T-helper 2 cell (primary cell): Measurements from ENCODE around the gene CADM1.

Source experiments
- DNase-seq, 5 experiments: peaks; one replicate each; pipeline versions ENCODE4 v3.0.0 to v3.0.0-alpha.2; 2012 to 2022
- total RNA-seq, 2 donors: gene quantifications; one replicate each; lab custom pipeline; 2026; lab: John Stamatoyannopoulos, UW

CADM1 gene
- total RNA-seq: 5.6 to 17.5 reads per million in 2 donors

DNA sequence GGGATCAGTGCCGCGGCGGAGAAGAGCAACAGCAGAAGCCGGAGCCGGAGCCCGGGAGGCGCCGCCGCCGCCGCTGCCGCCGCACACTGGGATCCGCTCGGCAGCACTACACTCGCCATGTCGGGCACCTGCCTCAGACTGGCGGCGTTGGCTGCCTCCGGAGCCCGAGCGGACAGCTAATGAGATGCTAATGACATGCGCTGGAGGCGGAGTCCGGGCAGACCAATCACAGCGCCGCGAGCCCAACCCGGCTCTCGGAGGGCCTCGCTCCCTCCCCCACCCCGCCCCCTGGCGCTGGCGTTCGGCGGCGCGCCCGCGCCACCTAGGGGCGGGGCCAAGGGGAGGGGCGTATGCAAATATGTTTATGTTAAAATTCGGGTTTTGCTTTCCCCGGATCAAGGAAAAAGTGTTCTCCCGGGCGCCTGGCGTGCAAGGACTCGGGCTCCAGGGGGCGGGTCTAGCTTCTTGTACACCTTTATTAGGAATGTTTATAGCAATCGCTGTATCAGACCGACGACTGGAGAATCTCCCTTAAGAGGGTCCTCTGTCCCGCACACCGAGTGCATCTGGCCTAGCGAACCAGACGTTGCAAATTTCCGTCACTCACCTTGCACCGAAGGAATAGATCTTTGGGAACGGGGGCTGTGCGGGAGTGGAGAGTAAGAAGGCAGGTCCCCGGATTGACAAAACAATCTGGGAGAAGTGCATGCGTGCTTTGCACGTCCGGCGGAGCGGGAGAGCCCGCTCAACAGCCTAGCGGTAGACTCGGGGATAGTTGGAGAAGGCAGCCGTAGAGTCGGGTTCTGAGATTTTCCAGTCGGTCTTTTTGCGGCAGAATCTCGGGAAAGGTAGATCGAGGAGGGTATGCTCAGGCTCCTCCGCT is at the start of gene CADM1:
Gene CADM1, minus strand, starts transcription at position 140 of the 883 bp plus-strand sequence.
- DNase-seq: peak; percentile 71 to 97 (median 82)

GRCh38 chr11:115552773-115553438 is 48.7 kb upstream of the CADM1 start:
- DNase-seq: no peak

DNA sequence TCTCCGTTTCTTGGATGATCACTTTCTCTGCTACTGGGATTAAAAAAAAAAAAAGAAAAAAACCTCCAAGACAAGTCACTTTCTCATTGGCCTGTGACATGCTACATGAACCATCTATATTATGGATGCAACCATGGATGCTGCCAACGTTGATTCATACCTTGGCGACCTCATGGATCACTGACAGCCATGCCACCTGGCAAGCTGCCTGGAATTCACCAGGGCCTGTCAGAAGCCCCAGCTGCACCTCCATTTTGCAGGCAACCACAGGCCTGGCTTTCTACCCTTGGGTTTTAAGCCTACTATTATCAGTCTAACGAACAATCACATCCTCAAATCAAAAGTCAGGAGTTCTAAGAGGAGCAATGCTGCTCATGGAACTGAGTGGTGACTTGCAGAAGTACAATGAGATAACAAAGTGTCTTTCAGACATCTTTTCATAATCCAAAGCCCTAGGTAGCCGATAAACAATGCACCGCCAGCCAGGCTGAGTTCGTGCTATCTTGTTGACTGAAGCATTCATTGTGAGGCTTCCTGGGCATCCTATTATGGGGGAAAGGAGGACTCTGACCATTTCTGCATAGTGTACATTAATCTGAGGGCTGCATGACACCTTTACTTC is 48.0 kb upstream of the CADM1 start:
- DNase-seq: no peak

GRCh38 chr11:115550291-115551059 is 46.3 kb upstream of the CADM1 start:
- DNase-seq: no peak

DNA sequence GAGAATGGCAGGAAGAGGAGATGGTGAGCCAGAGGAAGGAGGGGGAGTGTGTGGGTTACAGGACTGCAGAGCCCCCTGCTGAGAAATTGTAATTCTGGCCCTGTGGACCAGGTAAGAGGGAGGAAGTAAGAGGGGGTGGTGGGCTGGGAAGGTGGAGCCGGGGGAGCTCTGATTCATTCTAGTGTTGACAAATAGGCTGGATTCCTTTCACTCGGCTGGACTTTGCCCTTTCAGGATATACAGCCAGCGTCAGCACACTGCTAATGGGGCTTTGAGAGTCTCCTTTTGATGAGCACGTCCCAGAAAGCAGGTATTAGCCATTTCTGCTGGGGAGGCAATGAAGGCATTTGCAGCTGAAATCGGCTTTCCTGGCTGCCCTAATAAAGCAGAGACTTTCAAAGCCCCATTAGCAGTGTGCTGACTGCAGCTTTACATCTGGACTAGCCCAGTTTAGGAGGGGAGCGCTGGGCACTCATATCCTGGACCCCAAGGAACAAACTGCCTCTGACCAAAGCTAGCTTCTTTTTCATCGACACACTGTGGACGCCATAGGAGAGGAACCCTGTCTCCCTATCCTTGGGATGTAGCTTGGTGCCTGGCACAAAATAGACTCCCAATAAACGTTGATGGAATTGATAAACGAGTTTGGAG is 44.8 kb upstream of the CADM1 start:
- DNase-seq: no peak

GRCh38 chr11:115545581-115546210 is 41.5 kb upstream of the CADM1 start:
- DNase-seq: no peak

DNA sequence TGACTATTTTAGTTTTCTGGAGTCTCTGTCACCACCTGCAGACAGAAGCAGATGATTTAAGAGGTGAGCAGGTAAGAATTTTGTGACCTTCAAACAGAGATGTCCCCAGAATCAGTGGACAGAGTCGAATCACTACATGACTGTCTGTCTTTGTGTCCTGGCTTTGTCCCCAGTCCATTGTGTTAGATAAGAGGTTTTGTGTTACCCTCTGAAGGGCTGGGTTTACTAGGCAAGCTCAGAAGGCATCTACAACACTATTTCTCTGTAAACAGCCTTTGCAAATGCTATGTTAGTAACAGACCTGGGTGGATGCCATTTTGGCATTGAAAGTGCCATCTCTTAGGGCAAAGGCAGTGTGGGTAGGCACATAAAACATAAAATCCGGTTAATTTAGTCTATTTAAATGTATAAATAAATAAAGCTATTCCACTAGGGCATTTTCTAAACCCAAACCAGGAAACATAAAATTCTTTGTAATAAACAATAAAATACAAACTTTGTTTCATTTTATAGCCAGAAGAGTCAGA is 40.3 kb upstream of the CADM1 start:
- DNase-seq: no peak

DNA sequence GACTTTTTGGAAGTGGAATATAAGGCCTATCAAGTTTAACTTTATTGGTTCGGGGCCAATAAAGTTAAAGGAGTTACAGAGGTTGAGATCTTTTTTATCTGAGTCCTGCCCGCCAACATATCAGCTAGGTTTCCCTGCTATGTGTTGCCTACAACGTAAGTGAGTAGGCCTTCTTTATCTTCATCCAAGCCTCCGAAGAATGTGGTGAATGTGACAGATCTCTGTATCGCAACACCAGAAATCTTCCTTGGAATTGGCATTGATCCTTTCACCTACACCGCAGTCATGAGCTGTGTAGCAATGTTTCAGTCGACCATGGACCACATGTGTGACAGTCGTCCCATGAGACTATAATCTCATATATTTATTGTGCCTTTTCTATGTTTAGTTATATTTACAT is 37.3 kb upstream of the CADM1 start:
- no peak for DNase-seq

DNA sequence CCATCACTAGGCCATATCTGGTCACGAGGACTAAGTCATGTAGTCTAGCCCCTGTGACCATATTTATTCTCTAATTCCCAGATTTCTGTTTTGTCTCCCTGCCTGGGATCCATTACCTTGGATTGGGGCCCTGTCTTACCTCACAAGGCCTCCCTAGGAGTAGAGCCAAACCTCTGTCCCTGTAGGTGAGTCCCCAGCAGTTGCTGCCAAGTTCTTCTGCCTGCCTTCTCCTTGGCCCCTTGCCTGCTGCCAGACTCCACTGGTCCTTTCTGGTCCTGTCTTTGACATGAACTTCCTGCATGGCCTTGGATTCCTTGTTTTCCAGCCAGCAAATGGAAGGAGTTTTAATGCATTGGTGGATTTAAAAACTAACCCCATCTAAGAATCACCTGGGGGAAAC is 35.6 kb upstream of the CADM1 start:
- DNase-seq: no peak

GRCh38 chr11:115535781-115536180 is 31.6 kb upstream of the CADM1 start:
- DNase-seq: no peak

DNA sequence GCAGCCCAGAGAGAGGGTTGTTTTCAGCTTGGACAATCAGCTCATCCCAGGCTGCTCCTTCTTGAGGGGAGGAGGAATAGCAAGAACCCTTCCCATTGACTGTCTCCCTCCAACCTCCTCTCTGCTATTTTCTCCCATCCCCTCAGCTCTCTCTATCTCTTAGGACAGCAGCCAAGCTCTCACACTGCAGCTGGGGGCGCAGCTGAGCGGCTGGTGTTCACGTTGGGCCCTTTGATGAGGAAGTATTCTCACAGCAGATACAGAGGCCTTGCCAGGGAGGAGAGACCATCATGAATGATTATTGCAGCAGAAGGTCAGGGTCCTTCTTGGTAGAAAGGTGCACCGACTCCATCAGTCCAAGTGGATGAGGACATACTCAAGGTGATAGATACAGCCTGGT is 26.5 kb upstream of the CADM1 start:
- peak in 1 of 5 experiments; percentile 10 for DNase-seq

DNA sequence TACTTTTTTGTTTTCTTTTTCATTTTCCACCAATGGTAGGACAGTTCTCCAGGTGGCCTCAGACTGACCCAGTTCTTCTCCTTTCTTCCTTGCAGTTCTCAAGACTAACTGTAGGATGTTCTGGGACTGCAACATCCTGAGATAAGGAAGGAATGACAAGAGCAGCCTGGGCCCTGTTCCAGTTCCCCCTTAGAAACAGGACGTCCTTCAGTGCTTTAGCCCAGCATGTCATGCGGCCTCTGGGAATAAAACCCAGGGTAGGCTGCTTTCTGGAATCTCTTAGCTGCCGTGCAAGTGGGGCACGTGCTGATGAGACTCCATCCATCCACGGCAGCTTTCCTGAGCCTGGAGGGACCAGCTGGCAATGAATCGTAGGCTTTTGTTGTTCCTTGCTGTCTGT is 24.0 kb upstream of the CADM1 start:
- DNase-seq: no peak

DNA sequence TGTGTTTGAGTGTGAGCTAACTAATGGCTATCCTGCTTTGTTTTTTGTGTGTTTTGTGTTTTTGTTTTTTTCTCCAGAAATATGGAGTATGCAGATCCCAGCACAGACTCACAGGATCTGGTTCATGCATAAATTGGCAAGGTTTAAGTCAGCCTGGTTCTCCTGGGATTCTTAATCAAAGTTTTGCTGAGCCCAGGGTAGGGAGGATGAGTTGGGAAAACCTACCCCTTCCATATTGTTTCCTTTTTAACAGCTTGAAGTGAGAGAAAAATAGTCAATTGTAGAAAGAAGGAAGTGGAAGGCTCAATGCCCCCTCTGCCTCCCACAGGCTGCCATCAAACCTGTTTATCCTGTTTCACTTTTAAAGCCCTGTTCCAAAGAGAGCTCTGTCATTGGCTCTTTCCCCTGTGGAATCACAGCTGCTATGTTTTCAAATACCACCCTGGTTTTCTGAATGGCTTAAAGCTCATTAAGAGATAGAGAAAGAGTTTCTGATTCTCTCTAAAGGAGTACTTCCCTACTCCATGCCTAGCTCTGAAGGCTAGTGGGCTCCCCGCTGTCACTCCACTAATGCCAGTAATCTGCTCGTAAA is 23.4 kb upstream of the CADM1 start:
- DNase-seq: no peak

DNA sequence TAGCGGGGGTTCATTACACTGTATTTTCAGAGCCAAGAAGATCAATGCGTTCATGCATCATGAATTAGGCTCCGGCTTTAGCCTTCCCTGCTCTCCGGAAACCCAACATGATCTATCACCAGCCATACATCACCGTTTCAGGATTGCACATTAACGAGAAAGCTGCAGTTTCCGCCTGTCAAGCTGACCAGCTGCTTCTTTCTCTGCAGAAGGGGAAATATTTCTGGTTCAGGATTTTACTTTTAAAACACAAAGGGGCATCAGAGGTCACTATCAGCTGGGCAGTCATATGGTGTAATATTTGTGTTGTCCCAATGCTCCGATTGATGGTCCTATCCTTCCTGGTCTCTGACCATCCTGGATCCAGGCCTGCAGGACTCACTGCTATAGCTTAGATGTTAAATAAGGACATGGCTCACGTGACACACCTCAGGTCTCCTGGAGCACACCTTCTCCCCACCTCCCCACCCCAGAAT is 21.4 kb upstream of the CADM1 start:
- DNase-seq: no peak

- no peak for DNase-seq
These were observed 20.4 kb upstream of the CADM1 start for GRCh38 chr11:115524572-115524971.

GRCh38 chr11:115523727-115524399 is 19.6 kb upstream of the CADM1 start:
- DNase-seq: no peak

- no peak for DNase-seq
These were observed 18.1 kb upstream of the CADM1 start for GRCh38 chr11:115522302-115522701.

GRCh38 chr11:115521825-115522224 is 17.6 kb upstream of the CADM1 start:
- no peak for DNase-seq

GRCh38 chr11:115518983-115519628 is 14.9 kb upstream of the CADM1 start:
- DNase-seq: no peak
